LNCAP (cell line): ENCODE measurements around the gene PITPNM1.

Experiments
- TF ChIP-seq, protein P1 (sequence below): fragments of 450-650 bp; IDR thresholded peaks from 2 replicates; pipeline ENCODE4 v1.5.1; 2017; ENCODE audit warnings: mild to moderate bottlenecking

PITPNM1 gene

DNA sequence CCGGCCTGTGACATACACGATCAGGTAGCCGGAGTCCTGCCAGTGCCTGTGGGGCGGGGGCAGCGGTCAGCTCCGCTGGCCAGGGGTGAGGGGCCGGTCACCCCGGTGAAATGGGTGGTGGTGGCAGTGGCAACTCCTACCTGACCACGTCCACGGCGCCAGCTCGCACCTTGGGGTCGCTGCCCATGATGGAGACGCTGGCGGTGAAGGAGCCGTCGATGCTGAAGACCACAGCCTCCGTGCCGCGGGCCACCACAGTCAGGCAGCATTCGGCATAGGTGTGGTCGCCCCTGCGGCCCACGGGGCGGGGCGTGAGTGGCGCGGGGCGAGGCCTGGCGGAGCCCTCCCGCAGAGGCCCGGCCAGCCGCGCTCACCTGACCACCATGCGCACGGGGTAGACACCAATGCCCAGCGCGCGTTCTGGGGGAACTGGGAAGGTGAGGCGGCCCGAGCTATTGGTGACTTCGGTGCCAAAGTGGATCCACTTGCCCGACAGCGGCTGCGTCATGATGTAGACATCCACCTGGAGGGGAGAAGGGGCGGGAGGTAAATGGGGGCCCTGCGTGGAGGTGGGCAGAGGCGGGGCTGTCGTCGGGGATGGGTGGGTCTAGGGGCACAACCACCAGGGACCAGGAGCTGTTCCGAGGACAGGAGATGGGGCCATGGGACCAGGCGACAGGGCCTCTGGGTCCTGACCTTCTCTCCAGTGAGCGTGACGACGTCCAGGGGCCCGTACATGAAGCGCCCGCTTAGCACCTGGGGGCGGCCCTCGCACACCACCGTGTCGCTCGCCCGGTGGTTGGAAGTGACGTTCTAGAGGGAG lies 11.4 kb downstream of the PITPNM1 start:
- TF ChIP-seq, protein P1, sequence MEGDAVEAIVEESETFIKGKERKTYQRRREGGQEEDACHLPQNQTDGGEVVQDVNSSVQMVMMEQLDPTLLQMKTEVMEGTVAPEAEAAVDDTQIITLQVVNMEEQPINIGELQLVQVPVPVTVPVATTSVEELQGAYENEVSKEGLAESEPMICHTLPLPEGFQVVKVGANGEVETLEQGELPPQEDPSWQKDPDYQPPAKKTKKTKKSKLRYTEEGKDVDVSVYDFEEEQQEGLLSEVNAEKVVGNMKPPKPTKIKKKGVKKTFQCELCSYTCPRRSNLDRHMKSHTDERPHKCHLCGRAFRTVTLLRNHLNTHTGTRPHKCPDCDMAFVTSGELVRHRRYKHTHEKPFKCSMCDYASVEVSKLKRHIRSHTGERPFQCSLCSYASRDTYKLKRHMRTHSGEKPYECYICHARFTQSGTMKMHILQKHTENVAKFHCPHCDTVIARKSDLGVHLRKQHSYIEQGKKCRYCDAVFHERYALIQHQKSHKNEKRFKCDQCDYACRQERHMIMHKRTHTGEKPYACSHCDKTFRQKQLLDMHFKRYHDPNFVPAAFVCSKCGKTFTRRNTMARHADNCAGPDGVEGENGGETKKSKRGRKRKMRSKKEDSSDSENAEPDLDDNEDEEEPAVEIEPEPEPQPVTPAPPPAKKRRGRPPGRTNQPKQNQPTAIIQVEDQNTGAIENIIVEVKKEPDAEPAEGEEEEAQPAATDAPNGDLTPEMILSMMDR = no peak

DNA sequence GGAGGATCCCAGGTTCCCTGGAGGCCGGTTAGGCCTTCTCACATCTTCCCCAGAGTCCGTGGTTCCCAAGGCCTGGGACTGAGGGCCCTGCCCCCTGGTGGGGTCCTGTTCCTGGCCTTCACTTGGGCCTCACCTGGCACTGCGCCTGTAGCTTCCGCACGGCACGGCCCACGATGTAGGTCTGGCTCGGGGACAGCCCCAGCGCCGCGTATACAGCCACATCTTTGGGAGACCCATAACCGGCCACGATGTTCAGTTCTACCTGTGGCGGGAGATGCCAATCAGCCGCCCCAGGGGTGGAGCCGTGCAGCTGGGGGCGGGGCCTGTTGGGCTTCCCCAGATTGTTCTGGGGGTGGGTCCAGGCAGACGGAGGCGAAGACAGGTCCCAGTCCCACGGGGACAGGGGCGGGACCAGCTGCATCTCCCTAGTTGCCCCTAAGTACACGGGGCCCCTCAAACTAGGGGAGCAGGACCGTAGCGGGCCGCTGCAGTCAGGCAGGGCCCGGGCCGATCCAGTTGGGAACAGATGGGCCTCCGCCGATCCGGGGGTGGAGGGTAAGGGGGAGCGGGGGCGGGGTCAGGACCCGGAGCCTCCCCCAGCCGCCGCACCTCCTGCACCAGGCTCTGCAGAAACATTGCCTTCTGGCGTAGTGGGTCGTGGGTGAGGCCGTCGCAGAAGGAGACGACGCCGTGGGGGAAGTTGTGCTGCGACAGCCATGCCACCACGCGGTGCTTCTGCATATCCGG lies 12.2 kb downstream of the PITPNM1 start:
- TF ChIP-seq, protein P1 = no peak

DNA sequence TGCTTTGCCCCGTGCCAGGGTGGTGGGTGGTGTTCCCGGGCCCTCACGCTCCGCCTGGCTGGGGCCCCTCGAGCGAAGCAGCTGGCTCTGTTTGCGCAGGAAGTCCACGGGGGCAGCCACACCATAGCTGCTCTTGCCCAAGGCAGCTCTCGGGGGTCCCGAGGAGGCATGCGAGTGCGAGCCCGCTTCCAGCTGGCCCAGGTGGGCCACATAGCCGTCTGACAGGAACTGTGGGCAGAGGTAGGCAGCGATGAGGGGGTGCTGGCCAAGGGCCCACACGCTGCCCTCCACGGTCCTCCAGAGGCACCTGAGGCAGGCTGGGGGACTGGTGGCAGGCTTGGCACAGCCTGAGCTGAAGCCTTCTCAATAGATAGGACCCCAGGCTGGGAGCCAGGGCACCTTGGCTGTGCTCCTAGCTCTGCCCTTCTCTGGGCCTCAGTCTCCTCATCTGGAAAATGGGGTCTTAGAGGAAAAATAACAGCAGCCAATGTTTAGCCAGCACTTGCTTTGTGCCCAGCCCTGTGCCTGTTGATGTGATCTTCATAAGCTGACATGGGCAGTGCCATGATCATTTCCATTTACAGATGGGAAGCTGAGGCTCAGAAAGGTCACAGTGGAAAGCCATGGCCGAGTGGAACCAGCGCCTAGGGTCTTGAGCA lies 13.0 kb downstream of the PITPNM1 start:
- TF ChIP-seq, protein P1 = no peak

DNA sequence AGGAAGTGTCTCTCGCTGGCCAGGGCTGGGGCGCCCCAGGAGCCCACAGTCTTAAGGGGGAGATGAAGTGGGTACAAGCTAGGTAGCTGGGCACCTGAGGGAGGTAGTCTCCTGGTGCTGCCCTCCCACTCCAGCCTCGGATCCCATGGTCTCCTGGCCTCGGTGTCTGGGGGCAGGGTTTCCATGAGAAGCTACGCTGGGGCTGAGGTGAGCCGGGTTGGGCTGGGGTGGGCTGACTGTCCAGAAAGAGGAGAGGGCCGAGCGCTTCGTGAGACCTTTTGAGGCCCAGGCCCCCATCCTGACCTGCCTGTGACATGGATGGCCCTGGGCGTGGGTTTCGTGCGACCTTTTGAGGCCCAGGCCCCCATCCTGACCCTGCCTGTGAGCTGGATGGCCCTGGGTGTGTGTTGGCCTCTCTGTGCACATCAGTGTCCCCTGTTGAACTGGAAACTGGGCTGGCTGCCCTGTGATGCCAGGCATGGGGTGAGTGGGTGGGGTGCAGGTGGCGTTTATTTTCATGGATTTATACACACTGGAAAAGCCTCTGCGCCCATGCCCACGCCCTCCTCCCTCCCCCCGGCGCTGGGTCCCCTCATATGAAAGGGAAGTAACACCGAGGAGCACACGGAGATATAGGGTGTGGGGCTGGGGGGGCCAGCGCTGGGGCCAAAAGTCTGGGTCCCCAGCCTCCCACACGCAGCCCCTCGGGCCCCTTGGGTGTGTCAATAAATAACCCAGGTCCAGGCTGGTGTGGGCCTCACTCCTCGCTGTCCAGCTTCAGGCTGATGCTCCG lies 13.7 kb downstream of the PITPNM1 start:
- TF ChIP-seq, protein P1 = no peak

DNA sequence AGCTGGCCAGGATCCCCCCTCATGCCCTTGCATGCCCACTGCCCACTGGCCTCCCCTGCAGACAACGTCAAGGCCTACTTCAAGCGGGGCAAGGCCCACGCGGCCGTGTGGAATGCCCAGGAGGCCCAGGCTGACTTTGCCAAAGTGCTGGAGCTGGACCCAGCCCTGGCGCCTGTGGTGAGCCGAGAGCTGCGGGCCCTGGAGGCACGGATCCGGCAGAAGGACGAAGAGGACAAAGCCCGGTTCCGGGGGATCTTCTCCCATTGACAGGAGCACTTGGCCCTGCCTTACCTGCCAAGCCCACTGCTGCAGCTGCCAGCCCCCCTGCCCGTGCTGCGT lies 14.5 kb downstream of the PITPNM1 start:
- TF ChIP-seq, protein P1 = no peak

DNA sequence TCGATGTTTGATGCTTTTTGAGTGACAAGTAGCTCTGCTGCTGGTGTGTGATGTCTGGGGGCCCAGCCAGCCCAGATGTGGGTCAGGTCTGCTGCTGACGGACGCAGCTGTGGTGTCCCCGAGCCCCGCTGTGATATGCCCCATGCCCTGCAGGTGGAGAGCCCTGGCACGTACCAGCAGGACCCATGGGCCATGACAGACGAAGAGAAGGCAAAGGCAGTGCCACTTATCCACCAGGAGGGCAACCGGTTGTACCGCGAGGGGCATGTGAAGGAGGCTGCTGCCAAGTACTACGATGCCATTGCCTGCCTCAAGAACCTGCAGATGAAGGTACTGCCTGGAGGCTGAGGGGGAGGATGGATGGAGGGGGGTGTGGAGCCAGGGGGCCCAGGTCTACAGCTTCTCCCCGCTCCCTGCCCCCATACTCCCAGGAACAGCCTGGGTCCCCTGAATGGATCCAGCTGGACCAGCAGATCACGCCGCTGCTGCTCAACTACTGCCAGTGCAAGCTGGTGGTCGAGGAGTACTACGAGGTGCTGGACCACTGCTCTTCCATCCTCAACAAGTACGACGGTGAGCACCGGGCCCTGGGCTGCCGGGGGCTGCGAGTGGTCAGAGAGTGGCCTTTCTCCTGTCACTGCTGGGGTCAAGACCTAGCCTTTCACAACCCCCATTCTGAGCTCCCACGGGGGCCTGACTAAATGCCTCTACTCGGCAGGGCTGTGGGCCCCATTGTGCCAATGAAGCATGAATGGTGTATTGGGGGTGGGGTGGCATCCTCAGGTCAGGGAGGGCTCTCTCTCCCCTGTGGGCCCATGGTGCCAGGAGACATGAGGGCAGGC lies 15.1 kb downstream of the PITPNM1 start:
- TF ChIP-seq, protein P1 = no peak
